Stimulated activated CD4-positive, alpha-beta T cell treated with anti-CD3 and anti-CD28 coated beads, Interleukin-4, amount 100 ng/mL, for 1 hour (primary cell): ENCODE results near the gene DNAJC17.

Source experiments
- DNase-seq: peaks from one replicate; pipeline ENCODE4 v3.0.0-alpha.2; 2020

The DNAJC17 gene

GRCh38 chr15:40731034-40731433 is 76.2 kb downstream of the DNAJC17 start:
- DNase-seq: no peak

DNA sequence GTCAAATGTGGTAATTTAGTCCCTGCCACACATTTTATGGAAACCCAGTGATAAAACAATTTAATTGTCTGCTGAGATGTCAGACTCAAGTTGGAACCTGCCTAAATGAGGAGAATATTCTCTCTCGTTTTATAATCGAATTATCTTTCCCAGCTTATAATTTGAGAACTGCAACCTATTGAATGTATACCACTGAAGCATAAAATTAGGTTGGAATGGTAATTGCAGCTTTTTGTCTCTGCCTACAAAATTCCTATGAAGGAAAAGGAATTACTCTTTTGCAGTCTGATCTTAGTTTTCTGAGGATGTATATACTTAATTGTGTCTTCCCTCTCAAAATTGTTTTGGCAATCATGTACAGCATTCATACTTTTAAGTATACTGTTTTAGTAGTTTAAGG is 83.4 kb downstream of the DNAJC17 start:
- DNase-seq: no peak

DNA sequence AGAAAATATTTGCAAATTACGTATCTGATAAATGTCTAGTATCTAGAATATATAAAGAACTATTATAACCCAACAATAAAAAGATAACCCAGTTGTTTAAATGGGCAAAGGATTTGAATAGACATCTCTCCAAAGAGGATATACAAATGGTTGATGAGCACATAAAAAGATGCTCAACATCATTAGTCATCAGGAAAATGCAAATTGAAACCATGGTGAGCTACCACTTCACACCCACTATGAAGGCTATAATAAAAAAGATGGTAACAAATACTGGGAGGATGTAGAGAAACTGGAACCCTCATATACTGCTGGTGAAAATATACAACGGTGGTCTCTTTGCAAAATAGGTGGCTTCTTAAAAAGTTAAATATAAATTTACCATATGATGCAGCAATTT is 84.3 kb downstream of the DNAJC17 start:
- no peak for DNase-seq

GRCh38 chr15:40722354-40722753 is 84.9 kb downstream of the DNAJC17 start:
- DNase-seq: no peak

GRCh38 chr15:40721701-40722100 is 85.6 kb downstream of the DNAJC17 start:
- no peak for DNase-seq

GRCh38 chr15:40716165-40716564 is 91.1 kb downstream of the DNAJC17 start:
- no peak for DNase-seq
